Measurements from ENCODE around the gene USP36. TPM values are rescaled to one million over a fixed set of nuclear protein-coding genes. Genes with fewer than 3 reads are reported as not detected.

Gene USP36
- total and polyA plus RNA-seq, 7 donors: 6.7 to 49.3 (median 25.5) TPM

DNA sequence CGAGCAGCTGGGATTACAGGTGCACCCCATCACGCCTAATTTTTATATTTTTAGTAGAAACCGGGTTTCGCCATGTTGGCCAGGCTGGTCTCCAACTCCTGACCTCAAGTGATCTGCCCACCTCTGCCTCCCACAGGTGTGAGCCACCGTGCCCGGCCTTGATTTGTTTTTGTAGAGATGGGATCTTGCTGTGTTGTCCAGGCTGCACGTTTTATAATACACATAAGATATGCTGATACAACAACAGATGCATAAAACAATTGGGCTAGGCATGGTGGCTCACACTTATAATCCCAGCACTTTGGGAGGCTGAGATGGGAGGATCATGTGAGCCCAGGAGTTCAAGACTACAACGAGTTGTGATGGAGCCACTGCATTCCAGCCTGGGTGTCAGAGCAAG lies 6.0 kb downstream of the USP36 start:
- no peak for DNase-seq
- Histone ChIP-seq H3K27me3 (no peaks in the 10 kb centered on the region), H3K36me3 (peaks cover 34 to 86% (median 67%) of the 10 kb centered on the region in 4 donors), H3K27ac (no peak overlapping the region), H3K9me3 (no peaks in the 10 kb centered on the region), H3K4me1 (peaks cover 0 to 22% (median 14%) of the 10 kb centered on the region in 4 donors), H3K4me3 (no peak overlapping the region)
- intact Hi-C loops (cut with DNase I): no loop called here
- WGBS, 2 donors: 96 to 97% methylated on average over 8 of the region's 8 CpGs
- TF ChIP-seq POLR2AphosphoS5 (IDR thresholded peaks at IDR 0.05): no peak
- no peak for TF ChIP-seq EP300 (IDR thresholded peaks at IDR 0.05)
- TF ChIP-seq, protein P1, sequence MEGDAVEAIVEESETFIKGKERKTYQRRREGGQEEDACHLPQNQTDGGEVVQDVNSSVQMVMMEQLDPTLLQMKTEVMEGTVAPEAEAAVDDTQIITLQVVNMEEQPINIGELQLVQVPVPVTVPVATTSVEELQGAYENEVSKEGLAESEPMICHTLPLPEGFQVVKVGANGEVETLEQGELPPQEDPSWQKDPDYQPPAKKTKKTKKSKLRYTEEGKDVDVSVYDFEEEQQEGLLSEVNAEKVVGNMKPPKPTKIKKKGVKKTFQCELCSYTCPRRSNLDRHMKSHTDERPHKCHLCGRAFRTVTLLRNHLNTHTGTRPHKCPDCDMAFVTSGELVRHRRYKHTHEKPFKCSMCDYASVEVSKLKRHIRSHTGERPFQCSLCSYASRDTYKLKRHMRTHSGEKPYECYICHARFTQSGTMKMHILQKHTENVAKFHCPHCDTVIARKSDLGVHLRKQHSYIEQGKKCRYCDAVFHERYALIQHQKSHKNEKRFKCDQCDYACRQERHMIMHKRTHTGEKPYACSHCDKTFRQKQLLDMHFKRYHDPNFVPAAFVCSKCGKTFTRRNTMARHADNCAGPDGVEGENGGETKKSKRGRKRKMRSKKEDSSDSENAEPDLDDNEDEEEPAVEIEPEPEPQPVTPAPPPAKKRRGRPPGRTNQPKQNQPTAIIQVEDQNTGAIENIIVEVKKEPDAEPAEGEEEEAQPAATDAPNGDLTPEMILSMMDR (IDR thresholded peaks at IDR 0.05): no peak
- no peak for TF ChIP-seq POLR2A (IDR thresholded peaks at IDR 0.05)

DNA sequence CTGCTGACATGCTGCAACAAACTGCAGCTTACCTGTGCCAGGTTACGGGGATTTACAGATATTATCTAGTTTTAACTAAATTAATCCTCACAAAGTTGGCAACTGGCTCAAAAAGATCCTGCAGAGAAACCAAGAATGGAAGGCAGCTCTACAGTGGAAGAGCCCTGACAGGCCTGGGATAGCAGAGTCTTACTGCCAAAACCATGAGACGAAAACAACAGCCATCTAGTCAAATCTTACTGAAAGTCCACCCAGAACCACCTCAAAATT lies 8.1 kb downstream of the USP36 start:
- intact Hi-C loops (cut with DNase I): no loop called here
- Histone ChIP-seq H3K27me3 (no peaks in the 10 kb centered on the region), H3K36me3 (peaks cover 40 to 100% (median 79%) of the 10 kb centered on the region in 4 donors), H3K4me1 (peaks cover 0 to 1% (median 0%) of the 10 kb centered on the region in 4 donors), H3K9me3 (no peaks in the 10 kb centered on the region), H3K27ac (no peak overlapping the region), H3K4me3 (no peak overlapping the region)
- TF ChIP-seq POLR2A (IDR thresholded peaks at IDR 0.05): no peak
- WGBS, 2 donors: 97% methylated on average over 2 of the region's 2 CpGs
- no peak for DNase-seq

DNA sequence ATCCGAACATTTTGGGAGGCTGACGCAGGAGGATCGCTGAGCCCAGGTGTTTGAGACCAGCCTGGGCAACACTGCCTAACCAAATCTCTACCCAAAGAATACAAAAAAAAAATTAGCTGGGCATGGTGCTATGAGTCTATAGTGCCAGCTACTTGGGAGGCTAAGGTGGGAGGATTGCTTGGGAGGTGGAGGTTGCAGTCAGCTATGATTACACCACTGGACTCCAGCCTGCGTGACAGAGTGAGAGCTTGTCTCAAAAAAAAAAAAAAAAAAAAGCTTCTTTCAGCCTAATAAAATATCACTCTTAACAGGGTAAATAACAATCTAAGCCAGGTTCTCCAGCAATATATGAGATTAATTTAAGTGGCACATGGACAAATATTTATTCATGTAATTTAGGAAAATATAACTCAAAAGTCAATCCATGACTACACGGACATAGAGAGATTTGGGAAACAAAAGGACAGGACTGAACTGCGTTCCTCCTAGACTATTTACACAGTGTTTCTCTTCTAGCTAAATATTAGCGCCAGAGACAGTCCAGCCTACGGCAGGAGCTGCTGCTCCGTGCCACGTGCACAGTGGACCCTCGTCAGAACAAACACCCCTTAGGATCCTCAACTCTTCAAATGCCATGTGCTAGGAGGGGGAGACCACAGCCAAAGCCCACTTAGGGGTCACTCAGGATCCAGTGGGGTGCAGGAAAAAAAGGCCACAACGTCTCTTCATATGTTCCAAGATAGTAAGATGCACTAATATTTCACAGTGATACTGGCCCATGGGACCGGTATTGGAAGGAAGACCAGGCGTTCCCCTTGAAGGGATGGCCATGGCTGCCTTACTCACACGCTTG lies 8.7 kb downstream of the USP36 start:
- no peak for DNase-seq
- peaks cover 44 to 100% (median 81%) of the 10 kb centered on the region in 4 donors for H3K36me3 ChIP-seq

DNA sequence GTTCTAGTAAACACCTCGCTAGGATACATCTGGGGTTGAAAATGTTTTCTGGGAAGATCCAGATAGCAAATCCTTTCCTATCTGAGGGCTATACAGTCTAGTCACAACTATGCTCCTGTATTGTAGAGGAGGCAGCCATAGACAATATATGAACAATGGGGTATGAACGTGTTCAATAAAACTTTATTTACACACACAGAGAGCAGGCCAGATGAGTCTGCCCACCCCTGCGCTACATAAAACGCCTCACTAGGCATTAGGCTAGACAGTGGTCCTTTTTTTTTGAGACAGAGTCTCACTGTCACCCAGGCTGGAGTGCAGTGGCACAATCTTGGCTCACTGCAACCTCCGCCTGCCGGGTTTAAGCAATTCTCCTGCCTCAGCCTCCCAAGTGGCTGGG lies 11.1 kb downstream of the USP36 start:
- Histone ChIP-seq H3K36me3 (peaks cover 34 to 100% (median 72%) of the 10 kb centered on the region in 4 donors), H3K9me3 (no peaks in the 10 kb centered on the region), H3K27ac (no peak overlapping the region), H3K27me3 (no peaks in the 10 kb centered on the region), H3K4me3 (no peak overlapping the region), H3K4me1 (no peaks in the 10 kb centered on the region)
- intact Hi-C loops (cut with DNase I): no loop called here
- 93 to 94% methylated on average over 6 of the region's 6 CpGs for WGBS, 2 donors
- no peak for DNase-seq
- TF ChIP-seq POLR2AphosphoS5 (IDR thresholded peaks at IDR 0.05) (no peak), POLR2A (IDR thresholded peaks at IDR 0.05) (no peak), EP300 (IDR thresholded peaks at IDR 0.05) (no peak)
- TF ChIP-seq, protein P1 (IDR thresholded peaks at IDR 0.05): no peak

More for the DNA sequence above, 8.7 kb downstream of the USP36 start:
- H3K9me3 ChIP-seq: no peaks in the 10 kb centered on the region
- no peaks in the 10 kb centered on the region for H3K4me1 ChIP-seq
- WGBS, 2 donors: 87 to 90% methylated on average over 15 of the region's 15 CpGs
- H3K27me3 ChIP-seq: no peaks in the 10 kb centered on the region
- no peak overlapping the region for H3K27ac ChIP-seq
- intact Hi-C loops (cut with DNase I): no loop called here
- no peak overlapping the region for H3K4me3 ChIP-seq
- no peak for TF ChIP-seq EP300 (IDR thresholded peaks at IDR 0.05)
- TF ChIP-seq, protein P1 (IDR thresholded peaks at IDR 0.05): no peak
- TF ChIP-seq POLR2AphosphoS5 (IDR thresholded peaks at IDR 0.05): no peak
- TF ChIP-seq POLR2A (IDR thresholded peaks at IDR 0.05): no peak

DNA sequence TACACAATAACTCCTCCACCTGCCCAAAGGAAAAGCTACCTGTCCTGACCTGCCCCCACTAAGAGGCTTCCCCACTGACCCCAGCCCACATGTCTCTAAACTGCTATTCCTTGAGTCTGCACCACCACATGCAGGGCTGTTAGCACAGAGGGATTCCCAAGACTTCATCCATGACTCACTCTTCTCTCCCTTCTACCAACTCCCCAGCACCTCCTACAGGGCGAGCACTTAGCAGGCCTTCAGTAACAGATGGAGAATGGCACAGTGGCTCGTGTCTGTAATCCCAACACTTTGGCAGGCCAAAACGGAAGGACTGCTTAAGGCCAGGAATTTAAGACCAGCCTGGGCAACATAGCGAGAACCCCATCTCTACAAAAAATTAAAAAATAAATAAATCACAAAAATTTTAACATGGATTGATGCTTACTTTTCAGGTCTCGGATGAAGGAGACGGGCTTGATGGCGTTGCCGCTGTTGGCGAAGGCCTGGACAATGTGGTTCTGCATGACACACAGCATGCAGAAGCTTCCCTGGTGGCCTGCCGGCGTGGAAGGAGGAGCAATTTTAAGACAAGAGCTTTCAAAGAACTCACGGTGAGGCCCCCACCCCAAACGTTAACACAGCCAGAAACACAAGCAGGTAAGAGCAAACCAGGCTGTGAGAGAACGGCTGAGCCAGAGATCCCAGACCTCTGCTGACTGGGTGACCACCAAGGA lies 12.0 kb downstream of the USP36 start:
- DNase-seq: peak; percentile 20
- intact Hi-C loops (cut with DNase I): no loop called here
- TF ChIP-seq POLR2AphosphoS5 (IDR thresholded peaks at IDR 0.05) (no peak), EP300 (IDR thresholded peaks at IDR 0.05) (no peak), POLR2A (IDR thresholded peaks at IDR 0.05) (no peak)
- TF ChIP-seq, protein P1 (IDR thresholded peaks at IDR 0.05): no peak
- 93% methylated on average over 14 of the region's 14 CpGs for WGBS, 2 donors
- Histone ChIP-seq H3K27ac (no peak overlapping the region), H3K9me3 (no peaks in the 10 kb centered on the region), H3K27me3 (no peaks in the 10 kb centered on the region), H3K4me1 (no peaks in the 10 kb centered on the region), H3K4me3 (no peak overlapping the region), H3K36me3 (peaks cover 25 to 100% (median 65%) of the 10 kb centered on the region in 4 donors)
